Activated T-cell treated with anti-CD3 and anti-CD28 coated beads for 1 hour (primary cell): ENCODE results near the gene ITLN1.
"Not testable (repeated sequence)": the region's sequence is repeated elsewhere in the genome, so short reads cannot be mapped to it uniquely, and the experiment has no call there.

Experiments used
- DNase-seq: peaks from one replicate; pipeline ENCODE4 v3.0.0-alpha.2; 2020; ENCODE audit warnings: low read depth

Gene ITLN1

DNA sequence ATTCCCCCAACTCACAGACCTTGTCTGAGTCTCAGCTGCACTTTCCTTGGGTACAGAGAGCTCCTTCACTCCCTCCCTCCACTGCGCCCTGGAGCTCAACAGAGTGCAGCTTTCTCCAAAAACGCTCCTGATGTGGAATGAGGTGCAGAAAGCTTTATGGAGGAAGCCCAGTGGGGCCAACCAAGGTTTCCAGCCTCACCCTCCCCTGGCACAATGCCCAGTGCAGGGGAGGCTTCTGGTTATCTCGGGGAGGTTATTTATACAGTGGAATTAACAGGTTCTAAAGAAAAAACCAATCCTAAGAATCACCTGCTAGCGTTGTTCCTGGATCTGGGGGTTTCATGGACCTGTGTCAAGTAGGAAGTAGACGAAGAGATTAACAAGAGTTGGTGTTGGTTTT, at the start of gene ITLN1:
Gene ITLN1 (minus strand): TSS at position 139 of the 400 bp plus-strand sequence. CDS start 303 bp downstream, outside the sequence.
- DNase-seq: no peak

GRCh38 chr1:160933305-160933704, 48.3 kb upstream of the ITLN1 start:
- not testable (repeated sequence) for DNase-seq

DNA sequence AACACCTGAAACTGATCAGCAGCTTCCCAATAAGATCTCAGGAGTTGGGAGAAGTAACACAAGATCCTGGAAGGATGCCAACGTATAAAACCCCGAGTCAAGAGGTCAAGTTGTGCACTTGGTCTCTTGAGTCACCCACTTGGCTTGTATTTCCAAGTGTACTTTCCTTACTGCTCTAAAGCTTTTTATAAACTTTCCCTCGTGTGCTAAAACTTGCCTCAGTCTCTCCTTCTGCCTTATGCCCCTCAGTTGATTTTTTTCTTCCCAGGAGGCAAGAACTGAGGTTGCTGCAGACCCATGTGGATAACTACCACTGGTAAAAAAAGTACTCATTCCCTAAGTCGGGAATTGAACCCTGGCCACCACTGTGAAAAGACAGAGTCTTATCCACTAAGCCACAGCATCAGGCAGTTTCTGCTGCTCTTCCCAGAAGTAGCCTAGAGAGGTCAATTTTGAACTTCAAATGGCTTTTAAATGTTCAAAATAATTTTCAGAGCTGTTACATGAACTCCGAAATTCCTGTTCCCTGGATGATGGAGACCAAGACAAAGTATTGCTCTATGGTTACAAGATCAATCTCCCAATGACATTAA, 40.8 kb upstream of the ITLN1 start:
- DNase-seq: no peak

- no peak for DNase-seq
Observed at GRCh38 chr1:160924791-160925651, 40.0 kb upstream of the ITLN1 start.

DNA sequence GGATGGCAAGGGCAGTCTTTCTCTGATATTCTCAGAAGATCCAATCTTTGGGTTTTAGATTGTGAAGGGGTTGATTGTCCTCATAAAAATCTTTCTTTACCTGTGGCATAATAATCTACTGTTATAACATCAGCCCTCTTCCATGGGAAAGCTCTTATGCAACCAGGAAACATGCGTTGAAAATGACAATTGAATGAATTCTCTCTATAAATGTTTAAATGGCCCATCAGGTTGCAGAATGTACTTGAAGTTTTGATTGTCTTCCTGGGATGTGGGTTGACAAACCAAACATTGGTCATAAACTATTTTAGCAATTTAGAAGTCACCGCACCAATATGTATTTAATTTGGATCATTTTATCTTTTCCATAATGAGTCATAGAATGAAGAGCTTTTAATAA, 31.7 kb upstream of the ITLN1 start:
- DNase-seq: no peak

DNA sequence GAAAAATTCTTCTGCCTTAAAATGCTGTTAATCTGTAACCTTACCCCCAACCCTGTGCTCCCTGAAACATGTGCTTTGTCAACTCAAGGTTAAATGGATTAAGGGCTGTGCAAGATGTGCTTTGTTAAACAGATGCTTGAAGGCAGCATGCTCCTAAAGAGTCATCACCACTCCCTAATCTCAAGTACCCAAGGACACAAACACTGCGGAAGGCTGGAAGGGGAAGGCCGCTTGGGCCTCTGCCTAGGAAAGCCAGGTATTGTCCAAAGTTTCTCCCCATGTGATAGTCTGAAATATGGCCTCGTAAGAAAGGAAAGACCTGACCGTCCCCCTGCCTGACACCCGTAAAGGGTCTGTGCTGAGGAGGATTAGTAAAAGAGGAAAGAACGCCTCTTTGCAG, 28.2 kb upstream of the ITLN1 start:
- DNase-seq: not testable (repeated sequence)

DNA sequence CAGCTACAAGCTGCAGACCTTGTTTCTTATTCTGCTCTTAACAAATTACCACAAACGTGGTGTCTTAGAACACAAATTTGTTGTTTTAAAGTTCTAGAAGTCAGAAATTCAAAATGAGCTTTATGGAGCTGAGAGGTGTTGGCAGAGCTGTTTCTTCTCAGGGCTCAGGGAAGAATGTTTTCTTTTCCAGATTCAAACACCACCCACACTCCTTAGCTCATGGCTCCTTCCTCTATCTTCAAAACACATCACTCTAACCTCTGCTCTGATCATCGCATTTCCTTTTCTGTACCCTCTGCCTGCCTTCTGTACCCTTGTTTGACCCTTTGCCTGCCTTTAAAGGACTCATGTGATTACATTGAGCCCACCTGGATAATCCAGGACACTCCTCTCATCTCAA, 26.9 kb upstream of the ITLN1 start:
- no peak for DNase-seq

- no peak for DNase-seq
Observed at GRCh38 chr1:160911441-160911840, 26.5 kb upstream of the ITLN1 start.

DNA sequence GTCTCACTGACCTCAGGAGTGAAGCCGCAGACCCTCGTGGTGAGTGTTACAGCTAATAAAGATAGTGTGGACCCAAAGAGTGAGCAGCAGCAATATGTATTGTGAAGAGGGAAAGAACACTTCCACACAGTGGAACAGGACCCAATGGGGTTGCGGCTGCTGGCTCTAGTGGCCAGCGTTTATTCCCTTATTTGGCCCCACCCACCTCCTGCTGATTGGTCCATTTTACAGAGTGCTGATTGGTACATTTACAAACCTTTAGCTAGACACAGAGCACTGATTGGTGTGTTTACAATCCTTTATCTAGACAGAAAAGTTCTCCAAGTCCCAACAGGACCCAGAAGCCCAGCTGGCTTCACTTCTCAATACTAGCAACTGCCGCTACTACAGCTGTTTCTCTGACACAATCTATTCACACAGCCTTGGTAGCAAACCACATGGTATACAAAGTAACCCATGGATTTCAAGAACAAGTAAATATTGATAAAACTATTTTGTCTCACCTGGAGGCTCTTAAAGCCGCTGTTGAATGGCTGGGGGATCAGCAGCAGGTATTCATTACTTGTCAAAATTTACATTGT, 25.3 kb upstream of the ITLN1 start:
- DNase-seq: no peak

DNA sequence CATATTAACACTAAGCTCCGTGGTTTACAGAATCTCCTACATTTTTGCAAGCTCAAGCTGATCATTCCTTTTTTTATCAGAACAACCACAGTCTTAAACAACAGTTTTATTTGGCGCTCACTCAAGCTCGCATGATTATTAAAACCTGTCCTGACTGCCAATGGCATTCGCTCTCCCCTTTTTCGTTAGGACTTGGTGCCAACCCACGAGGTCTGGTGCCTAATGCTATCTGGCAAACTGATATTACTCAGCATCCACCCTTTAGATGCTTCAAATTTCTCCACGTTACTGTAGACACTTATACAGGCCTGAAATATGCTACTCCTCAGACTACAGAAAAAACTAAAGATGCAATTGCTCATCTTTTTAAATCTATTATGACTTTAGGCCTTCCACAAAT, 23.0 kb upstream of the ITLN1 start:
- no peak for DNase-seq

GRCh38 chr1:160905617-160905989, 20.6 kb upstream of the ITLN1 start:
- no peak for DNase-seq

GRCh38 chr1:160904783-160905616, 20.0 kb upstream of the ITLN1 start:
- no peak for DNase-seq

GRCh38 chr1:160902251-160902650, 17.3 kb upstream of the ITLN1 start:
- not testable (repeated sequence) for DNase-seq

DNA sequence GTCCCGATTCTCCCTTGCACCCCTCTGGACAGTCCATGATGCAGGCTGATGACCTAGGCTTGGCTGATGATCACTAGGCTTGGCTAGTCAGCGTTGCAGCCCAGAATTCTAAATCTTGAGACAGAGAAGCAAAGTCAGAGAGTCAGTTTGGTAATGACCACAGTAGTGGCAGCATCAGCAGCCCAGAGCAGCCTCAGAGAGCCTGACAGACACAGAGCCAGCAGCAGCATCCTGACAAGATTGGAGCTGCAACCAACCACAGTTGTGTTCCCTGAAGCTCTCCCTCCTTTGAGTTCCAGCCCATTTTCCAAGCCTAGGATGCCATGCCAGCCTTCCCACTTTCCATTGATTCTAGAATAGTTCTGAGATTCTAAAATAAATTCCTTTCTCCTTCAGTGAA, 16.8 kb upstream of the ITLN1 start:
- no peak for DNase-seq

GRCh38 chr1:160900683-160901082, 15.7 kb upstream of the ITLN1 start:
- not testable (repeated sequence) for DNase-seq

DNA sequence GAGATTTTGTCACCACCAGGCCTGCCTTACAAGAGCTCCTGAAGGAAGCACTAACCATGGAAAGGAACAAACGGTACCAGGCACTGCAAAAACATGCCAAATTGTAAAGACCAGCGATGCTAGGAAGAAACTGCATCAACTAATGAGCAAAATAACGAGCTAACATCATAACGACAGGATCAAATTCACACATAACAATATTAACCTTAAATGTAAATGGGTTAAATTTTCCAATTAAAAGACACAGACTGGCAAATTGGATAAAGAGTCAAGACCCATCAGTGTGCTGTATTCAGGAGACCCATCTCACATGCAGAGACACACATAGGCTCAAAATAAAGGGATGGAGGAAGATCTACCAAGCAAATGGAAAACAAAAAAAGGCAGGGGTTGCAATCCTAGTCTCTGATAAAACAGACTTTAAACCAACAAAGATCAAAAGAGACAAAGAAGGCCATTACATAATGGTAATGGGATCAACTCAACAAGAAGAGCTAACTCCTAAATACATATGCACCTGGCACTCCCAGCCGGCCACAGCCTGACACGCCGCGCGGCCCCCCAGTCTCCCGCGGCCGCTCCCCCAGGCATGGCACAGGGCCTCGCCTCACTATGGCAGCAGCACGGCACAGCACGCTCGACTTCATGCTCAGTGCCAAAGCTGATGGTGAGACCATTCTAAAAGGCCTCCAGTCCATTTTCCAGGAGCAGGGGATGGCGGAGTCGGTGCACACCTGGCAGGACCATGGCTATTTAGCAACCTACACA, 9.6 kb upstream of the ITLN1 start:
- not testable (repeated sequence) for DNase-seq

DNA sequence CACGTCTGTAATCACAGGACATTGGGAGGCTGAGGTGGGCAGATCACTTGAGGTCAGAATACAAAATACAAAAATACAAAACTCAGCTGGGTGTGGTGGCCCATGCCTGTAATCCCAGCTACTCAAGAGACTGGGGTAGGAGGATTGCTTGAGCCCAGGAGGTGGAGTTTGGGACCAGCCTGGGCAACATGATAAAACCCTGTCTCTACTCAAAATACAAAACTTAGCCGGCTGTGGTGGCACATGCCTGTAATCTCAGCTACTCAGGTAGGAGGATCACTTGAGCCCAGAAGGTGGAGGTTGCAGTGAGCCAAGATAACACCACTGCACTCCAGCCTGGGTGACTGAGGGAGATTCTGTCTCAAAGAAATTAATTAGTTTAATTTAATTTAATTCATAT, 6.5 kb upstream of the ITLN1 start:
- no peak for DNase-seq

DNA sequence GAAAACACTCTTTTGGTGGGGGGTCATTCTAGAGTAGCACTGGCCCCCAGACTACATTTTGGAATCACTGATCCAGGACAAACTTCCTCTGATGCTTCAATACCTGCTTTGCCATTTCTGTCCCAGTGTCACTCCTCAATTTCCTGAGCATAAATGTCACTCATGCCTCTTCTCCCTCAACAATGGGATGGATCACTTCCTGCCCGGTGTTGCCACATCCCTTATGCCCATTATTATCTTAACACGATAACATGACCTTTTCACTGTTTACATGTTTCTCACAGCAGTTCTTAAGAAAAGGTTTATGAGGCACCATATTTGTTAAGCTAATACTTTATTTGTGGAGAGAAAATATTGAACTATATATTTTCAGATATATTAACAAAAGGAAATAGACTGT, 3.9 kb upstream of the ITLN1 start:
- DNase-seq: no peak

DNA sequence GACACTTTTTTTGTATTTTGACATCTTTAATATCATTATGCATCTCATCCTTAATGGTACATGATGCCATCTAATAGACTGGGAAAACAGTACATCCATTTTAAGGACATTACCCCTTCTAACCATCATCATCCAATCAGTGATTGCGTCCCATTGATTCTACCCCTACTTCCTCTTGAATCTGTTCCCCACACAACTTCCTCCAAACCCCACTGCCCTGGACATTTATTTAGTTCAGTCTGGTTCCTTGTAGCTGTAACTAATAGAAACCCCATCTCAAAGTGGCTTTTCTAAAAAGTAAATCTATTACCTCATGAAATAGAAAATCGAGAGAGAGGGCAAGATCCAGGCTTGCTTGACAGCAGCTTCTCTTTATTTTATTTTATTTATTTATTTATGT, 2.1 kb upstream of the ITLN1 start:
- DNase-seq: no peak

GRCh38 chr1:160884579-160884978, 401 bp downstream of the ITLN1 start:
- no peak for DNase-seq
